NOMO-1 treated with dmso at 0.1 percent for 144 hours (cell line): Measurements from ENCODE around the gene C17orf78.
"Not testable (repeated sequence)": the region's sequence is repeated elsewhere in the genome, so short reads cannot be mapped to it uniquely, and the experiment has no call there.

Experiments used
- DNase-seq: peaks from one replicate; lab custom pipeline; 2025; ENCODE audit not compliant: unreplicated experiment; lab: John Stamatoyannopoulos, UW

C17orf78 gene

DNA sequence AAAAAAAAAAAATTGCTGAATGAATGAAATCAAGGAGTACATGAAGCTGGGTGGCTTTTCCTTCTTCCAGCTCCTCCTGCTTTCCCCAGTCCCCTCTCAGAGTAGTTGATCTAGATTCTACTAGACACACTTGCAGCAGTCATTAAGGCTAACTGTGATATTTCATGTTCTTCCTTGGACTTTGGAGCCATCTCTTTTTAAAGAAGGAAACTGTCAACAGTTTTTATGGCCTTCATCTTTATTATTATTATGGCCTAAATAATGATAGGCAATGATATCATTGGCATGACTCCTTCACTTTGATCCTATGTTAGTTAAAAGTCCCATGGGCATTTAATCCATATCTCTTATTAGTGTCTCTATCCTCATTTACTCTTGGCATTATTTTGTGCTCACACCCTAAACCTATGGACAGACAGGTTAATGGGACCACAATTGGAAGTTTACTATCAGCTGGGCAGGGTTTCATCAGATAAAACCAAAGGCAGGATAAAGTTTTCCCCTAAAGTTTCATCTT, 9.7 kb downstream of the C17orf78 start:
- DNase-seq: no peak

DNA sequence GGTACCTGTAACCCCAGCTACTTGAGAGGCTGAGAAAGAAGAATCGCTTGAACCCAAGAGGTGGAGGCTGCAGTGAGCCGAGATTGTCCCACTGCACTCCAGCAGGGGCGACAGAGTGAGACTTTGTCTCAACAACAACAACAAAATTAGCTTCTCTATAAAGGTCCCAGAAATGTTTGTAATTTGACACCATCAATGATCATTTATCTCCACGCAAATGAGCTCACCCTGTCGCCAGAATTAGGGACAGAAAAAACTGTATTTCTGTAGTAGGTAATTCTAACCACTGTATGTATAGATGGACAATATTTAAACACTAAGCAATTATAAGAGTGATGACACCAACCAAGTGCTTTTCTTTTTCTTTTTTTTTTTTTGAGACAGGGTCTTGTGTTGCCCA, 10.7 kb downstream of the C17orf78 start:
- no peak for DNase-seq

DNA sequence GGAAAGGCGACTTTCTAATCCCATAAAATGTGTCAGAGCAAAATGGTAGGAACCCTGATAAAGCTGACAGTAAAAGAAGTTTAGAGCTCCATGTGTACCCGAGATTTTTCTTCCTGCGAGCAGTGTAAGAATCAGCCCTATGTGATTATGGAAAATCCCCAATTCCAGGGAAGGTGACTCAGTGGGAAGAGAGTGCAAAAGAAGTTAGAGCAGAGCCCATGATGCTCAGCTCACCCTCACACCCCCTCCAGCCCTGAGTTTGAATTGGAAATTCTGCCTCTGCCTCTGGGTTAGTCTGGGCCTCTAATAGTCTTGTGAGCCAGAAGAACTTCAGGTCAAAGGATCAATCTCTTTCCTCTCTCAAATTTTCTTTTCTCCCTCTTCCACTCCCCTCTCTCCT, 12.5 kb downstream of the C17orf78 start:
- DNase-seq: no peak

DNA sequence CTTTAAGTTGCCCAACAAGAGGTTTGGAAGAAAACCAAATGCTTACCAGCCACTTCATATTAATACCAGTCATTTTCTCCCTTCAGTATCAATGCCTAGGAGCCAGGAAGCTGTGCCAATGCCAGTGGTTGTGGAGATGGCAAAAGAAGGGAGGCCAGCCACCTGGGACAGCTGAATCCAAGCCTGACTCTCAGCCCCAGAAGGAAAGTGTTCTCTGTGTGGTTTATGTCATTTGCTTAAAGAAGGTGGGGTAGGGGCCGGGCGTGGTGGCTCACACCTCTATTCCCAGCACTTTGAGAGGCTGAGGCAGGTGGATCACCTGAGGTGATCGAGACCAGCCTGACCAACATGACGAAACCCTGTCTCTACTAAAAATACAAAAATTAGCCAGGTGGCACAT, 13.4 kb downstream of the C17orf78 start:
- DNase-seq: no peak

DNA sequence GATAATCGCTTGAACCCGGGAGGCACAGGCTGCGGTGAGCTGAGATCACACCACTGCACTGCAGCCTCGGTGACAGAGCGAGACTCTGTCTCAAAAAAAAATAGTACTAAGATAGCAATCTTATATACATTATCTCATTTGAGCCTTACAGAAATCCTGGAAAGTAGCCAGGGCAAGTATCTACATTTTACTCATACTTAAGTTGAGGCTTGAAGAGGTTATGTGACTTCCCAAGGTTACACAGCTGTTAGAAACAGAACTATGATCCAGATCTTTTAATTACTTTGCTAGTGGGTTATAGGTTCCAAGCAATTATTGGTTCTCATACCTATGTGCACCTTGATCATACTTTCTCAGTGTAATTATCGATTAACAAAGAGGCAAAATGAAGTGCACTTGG, 15.4 kb downstream of the C17orf78 start:
- no peak for DNase-seq

DNA sequence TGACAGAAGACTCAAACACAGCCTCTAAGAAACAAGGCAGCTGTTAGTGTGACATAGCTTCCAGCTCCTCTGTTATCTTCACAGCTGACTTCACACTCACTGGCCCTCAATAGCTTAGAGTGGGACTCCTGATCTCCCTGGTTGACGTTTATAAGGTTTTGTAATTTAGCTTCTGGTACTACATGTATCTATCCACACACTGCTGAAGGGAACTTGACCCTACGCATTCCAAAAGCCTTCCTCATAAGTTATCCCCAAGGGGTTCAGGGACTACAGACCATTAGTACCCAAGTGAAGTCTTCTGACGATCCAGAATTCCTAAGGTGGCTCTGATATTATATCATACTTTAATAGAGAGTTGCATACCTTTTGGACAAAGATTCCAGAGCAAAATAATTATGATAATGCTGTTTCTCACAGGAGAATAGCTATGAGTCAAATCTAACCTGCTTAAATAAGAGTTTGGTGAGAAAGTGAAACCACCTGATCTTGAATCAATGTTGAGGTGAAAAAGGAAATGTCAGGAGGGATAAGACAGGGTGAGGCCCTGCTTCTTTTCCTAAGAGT, 16.3 kb downstream of the C17orf78 start:
- no peak for DNase-seq

DNA sequence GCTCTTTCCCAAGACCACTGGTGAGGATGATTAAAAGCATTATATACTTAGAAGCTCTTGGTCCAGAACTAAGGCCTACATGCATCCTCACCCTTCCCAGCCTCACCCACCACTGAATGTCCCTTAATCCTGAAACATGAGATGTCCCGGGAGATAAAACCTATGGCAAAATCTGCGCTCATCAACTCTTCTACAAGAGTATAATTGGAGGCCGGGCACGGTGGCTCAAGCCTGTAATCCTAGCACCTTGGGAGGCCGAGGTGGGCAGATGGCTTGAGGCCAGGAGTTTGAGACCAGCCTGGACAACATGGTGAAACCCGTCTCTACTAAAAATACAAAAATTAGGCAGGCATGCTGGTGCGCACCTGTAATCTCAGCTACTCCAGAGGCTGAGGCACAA, 17.6 kb downstream of the C17orf78 start:
- no peak for DNase-seq

DNA sequence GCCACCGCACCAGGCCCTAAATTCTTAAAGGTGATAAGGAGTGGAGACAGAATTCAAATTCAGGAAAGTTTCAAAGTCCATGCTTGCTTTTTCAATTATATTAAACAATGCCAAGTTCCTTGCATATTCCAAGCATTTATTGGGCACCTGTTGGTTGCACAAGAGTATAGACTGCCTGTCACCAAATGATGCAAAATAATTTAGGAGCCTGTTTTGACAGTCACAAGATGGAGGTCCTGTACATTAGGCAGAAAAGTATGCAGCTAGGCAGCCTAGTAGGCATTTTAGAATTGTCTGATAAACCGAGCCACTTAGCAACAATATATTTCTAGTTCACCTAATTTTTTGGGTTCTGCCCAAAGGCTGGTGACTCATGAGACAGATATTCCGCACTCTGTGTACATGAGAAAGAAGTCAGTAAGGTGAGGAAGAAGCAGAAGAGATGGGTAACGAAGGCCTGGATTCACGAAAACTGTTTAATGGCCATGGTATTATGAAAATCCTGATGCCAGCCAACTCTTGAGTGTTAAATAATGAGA, 23.5 kb downstream of the C17orf78 start:
- DNase-seq: no peak

DNA sequence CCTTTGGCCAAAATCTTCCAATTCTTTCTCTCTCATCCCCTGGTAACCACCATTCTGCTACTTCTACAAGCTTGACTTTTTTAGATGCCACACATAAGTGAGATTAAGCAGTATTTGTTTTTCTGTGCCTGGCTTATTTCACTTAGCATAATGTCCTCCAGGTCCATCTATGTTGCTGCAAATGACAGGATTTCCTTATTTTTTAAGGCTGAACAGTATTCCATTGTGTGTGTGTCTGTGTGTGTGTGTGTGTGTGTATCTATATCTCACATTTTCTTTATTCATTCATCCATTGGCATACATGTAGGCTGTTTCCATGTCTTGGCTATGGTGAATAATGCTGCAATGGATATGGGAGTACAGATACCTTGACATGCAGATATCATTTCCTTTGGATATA, 24.7 kb downstream of the C17orf78 start:
- DNase-seq: no peak

DNA sequence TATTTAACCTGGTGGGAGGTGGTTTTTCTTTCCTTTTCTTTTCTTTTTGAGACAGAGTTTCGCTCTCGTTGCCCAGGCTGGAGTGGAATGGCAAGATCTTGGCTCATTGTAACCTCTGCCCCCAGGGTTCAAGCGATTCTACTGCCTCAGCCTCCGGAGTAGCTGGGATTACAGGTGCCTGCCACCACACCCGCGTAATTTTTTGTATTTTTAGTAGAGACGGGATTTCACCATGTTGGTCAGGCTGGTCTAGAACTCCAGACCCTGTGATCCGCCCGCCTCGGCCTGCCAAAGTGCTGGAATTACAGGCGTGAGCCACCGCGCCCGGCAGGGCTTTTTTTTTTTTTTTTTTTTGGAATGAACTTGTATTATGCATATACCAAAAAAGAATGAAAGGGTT, 29.7 kb downstream of the C17orf78 start:
- DNase-seq: not testable (repeated sequence)

DNA sequence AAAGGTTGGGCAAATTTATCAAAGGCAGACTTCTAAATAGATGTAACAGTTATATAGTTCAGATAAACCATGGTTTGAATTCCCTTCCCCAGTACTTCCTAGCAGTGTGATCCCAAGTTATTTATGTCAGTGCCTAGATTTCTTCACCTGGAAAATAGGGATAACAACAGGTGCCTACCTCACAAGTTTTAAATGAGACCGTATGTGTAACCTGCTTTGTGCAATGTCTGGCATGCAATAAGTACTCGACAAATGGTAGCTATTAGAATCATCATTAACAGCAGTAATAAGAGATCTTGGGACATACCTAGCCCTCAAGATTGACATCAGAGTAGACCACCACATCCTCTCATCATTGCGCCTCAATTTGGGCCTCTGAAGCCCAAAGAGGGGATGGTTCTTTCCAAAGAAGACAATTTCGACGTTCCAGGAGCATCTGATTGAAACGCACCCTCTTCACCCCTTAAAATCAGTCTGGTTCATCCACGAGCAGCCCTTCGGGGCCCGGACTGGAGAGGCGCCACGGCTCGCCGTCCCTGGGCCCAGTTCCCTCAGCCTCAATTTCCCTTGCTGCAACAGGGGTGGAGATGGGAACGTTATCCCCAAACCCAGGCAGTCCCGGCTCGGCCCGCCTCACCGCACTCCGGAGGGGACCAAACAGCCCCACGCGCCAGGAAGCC, 30.3 kb downstream of the C17orf78 start:
- no peak for DNase-seq

DNA sequence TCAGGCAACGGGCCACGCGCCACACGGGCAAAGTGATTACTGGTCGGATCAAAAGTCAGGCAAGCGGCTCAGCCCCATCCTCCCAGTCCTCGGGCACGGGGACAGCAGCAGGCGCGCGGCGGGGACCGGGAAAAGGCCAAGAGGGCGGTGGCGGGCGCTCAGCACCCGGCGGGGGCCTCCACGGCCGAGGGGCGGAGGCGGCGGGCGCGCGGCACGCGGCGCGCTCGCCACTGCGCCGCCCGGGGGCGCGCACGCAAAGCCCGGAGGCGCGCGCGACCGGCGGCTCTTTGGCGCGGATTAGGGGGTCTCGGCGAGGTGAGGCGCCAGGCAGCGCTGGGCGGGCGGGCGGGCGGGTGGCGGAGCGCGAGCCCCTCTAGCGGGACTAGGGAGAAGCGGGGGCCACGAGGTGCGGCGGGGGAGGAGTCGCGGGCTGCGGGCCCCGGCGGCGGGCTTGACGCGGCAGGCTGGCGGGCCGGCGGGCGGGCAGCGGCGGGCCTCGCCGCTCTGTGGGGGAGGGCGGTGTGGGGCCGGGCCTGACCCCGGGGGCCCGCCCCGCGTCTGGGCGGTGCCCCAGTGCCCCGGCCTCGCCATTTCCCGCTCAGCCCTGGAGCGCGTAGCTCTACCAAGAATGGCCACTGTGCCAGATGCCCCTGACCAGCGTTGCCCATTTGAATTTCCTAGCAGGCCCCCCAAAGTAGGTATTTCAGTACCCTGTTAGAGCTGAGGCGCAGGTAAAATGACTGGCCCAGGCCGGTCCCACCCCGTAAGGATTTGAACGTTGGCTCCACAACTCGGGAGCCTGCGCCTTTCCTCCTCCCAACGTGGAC, 31.1 kb downstream of the C17orf78 start, which contains the start of the genes ACACA and TADA2A:
Gene ACACA, minus strand, starts transcription at position 202 of the 827 bp plus-strand sequence. CDS start 537 bp downstream, outside the sequence.
Gene TADA2A, plus strand, starts transcription at position 252 of the 827 bp plus-strand sequence. CDS start 4,480 bp downstream, outside the sequence.
- DNase-seq: peak; percentile 71

DNA sequence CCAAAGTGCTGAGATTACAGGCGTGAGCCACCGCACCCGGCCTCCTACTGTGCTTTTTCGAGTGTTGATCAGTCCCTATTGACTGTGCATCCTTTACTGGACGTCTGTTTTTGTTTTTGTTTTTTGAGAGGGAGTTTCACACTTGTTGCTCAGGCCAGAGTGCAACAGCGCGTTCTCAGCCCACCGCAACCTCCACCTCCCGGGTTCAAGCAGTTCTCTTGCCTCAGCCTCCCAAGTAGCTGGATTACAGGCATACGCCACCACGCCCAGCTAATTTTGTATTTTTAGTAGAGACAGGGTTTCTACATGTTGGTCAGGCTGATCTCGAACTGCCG, 32.3 kb downstream of the C17orf78 start:
- not testable (repeated sequence) for DNase-seq

DNA sequence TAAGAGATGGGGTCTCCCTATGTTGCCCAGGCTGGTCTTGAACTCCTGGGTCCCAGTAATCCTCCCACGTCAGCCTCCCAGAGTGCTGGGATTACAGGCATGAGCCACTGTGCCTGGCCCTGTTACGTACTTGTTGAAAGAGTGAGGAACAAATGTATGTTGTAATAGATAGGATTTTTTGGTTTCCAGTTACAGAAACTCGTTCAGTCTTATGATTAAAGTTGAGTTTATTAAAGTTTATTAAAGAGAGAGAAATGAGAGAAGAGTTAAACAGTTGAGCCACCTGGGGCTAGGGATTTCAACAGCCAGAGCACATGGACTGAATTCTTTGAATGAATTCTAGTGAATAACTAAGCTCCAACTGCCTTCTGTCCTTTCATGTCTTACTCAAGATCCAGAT, 34.6 kb downstream of the C17orf78 start:
- no peak for DNase-seq

DNA sequence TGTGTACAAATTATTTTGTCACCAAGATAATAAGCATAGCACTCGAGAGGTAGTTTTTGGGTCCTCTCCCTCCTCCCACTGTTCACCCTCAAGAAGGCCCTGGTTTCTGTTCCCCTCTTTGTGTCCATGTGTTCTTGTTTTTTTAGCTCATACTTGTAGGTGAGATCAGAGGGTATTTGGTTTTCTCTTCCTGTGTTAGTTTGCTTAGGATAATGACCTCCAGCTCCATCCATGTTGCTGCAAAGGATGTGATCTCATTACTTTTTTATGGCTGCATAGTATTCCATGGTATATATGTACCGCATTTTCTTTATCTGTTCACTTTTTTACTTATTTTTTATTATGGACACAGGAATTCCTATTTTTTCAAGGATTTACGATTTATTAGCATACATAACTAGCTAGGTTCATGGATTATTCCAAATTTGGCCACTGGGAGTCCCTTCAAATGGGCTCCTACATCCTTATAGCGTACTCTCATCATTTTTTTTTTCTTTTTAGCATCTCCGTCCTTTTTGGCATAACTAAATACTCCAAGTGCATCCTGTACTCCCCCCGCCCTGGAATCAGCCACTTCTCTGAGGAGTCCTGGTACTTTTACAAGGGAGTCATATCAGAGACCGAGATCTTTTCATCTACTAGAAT, 38.2 kb downstream of the C17orf78 start:
- DNase-seq: no peak

DNA sequence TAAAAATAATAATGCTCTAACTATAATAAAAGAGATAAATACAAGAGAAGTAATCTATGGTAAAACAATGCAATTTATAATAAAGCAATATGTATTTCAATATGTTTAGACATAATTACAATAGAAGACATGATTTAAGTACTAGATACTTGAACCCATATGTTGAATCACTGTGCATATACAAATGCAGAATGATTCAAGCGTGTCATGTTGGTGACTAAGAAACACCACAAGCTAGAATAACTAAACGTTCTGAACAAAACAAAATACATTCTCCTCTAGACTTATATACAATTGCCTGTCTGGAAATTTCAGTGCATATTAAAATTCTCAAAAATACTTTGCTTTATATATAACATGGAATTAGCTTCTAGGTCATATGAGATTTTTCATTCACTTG, 42.1 kb downstream of the C17orf78 start:
- no peak for DNase-seq

DNA sequence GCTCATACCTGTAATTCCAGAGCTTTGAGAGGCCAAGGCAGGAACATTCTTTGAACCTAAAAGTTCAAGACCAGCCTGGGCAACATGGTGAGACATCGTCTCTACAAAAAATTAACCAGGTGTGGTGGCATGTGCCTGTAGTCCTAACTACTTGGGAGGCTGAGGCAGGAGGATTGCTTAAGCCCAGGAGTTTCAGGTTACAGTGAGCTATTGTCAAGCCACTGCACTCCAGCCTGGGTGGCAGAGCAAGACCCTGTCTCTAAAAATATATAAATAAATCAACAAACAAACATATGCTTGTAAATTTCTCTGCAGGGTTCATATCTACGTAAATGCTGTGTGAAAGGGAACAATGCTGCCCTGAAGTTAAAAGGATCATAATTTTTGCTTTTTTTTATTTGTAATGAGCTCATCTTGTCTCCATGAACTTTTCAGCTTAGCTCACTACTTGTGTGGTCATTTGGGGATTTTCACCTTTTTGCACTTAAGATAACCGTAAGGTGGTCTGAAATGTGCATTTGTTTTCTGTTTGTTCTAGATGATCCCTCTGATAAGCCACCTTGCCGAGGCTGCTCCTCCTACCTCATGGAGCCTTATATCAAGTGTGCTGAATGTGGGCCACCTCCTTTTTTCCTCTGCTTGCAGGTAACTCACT, 47.3 kb downstream of the C17orf78 start:
- DNase-seq: no peak

DNA sequence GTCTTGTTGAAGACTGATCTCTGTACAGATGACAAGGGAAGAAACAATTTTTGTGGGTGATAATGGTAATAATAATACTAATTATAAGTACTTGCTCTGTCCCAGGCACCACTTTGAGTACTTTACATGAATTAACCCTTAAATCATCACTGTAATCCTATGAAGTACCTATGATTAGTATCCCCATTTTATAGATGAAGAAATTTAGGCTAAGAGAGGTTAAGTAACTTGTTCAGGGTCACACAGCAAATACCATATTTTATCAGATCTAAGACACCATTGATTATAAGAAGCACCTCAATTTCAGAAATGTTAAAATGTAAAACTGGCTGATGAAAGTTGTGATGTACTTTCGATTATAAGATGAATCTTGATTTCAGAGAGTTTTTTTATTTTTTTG, 49.5 kb downstream of the C17orf78 start:
- DNase-seq: no peak

DNA sequence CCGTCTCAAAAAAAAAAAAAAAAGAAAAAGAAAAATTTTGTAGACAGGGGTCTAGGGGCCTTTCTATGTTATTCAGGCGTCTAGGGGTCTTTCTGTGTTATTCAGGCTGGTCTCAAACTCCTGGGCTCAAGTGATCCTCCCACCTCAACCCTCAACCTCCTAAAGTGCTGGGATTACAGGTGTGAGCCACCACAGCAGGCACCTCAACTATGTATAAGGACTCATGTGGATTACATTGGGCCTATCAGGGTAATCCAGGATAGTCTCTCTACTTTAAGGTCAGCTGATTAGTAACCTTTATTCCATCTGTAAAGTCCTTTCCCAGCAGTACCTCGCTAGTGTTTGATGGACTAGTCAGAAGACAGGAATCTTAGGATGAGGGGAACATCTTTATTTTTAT, 53.3 kb downstream of the C17orf78 start:
- DNase-seq: no peak

DNA sequence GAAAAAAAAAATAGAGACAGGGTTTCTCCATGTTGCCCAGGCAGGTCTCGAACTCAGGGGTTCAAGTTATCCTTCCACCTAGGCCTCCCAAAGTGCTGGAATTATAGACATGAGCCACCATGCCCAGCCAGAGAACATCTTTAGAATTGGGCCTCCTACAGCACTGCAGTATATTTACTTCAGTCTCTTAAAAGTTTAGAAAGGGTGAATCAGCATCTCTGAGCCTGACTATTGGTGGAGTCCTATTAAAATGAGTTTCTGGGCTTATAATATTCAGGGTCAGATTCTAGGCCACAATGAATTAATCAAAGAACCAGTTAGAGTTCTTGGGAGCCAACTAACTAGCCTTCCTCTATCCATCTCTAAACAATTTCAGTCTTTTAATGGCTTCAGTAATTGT, 53.7 kb downstream of the C17orf78 start:
- DNase-seq: no peak
